Effector CD4-positive, alpha-beta T cell (primary cell): ENCODE data around the gene QRICH2.
A peak's percentile ranks its signal among the peaks of the same experiment; 100 is the strongest.
"Not testable (repeated sequence)": the region's sequence is repeated elsewhere in the genome, so short reads cannot be mapped to it uniquely, and the experiment has no call there.

ENCODE experiments used
- DNase-seq: peaks from one replicate; pipeline ENCODE4 v3.0.0-alpha.2; 2020

The QRICH2 gene

GRCh38 chr17:76276461-76277299 is 31.4 kb downstream of the QRICH2 start:
- no peak for DNase-seq

GRCh38 chr17:76276069-76276431 is 32.0 kb downstream of the QRICH2 start:
- DNase-seq: no peak

- DNase-seq: no peak
These were observed 32.6 kb downstream of the QRICH2 start for GRCh38 chr17:76275382-76276068.

- no peak for DNase-seq
These were observed 33.7 kb downstream of the QRICH2 start for GRCh38 chr17:76274112-76274956.

- no peak for DNase-seq
These were observed 34.5 kb downstream of the QRICH2 start for GRCh38 chr17:76273445-76274111.

GRCh38 chr17:76272541-76273444 is 35.3 kb downstream of the QRICH2 start:
- DNase-seq: no peak

- peak; percentile 45 for DNase-seq
These were observed 36.2 kb downstream of the QRICH2 start for GRCh38 chr17:76271669-76272540.

GRCh38 chr17:76270770-76271668 is 37.1 kb downstream of the QRICH2 start:
- no peak for DNase-seq

GRCh38 chr17:76270127-76270592 is 37.9 kb downstream of the QRICH2 start:
- DNase-seq: no peak

GRCh38 chr17:76268991-76269981 is 38.8 kb downstream of the QRICH2 start:
- no peak for DNase-seq

- DNase-seq: peak; percentile 66
These were observed 39.9 kb downstream of the QRICH2 start for GRCh38 chr17:76268015-76268749.

GRCh38 chr17:76267581-76268001 is 40.5 kb downstream of the QRICH2 start:
- not testable (repeated sequence) for DNase-seq

GRCh38 chr17:76267051-76267576 is 41.0 kb downstream of the QRICH2 start:
- DNase-seq: no peak

- DNase-seq: no peak
These were observed 41.7 kb downstream of the QRICH2 start for GRCh38 chr17:76266244-76266938.

GRCh38 chr17:76265624-76266243 is 42.3 kb downstream of the QRICH2 start:
- peak; percentile 49 for DNase-seq
